ENCODE results near the gene TLE4.
"Not testable (repeated sequence)": the region's sequence is repeated elsewhere in the genome, so short reads cannot be mapped to it uniquely, and the experiment has no call there.

The TLE4 gene

GRCh38 chr9:79638806-79639205 is 67.0 kb downstream of the TLE4 start:
- TF ChIP-seq EZH2 (optimal IDR thresholded peaks at IDR 0.05; ENCODE audit: low read depth, low read length) (no peak), EZH2phosphoT487 (IDR thresholded peaks at IDR 0.05; ENCODE audit: low read length) (no peak), CTCF (IDR thresholded peaks at IDR 0.05; ENCODE audit: low read length) (no peak)
- no peaks in the 10 kb centered on the region for H3K9me3 ChIP-seq (replicated peaks; ENCODE audit: insufficient read depth, low read length)
- DNase-seq, result no peak

GRCh38 chr9:79639354-79639753 is 67.6 kb downstream of the TLE4 start:
- Histone ChIP-seq H3K36me3 (replicated peaks; ENCODE audit: insufficient read depth, low read length) (no peaks in the 10 kb centered on the region), H3K9me3 (replicated peaks; ENCODE audit: insufficient read depth, low read length) (no peaks in the 10 kb centered on the region), H3K9ac (ENCODE audit: low read length) (no peak overlapping the region), H3K4me1 (ENCODE audit: low read length) (0 out of 2 replicates have a peak, but pooled peaks cover 3% of the 10 kb centered on the region), H3K27ac (ENCODE audit: low read length) (no peak overlapping the region), H3K4me3 (ENCODE audit: low read length) (no peak overlapping the region), H3K79me2 (ENCODE audit: low read length) (no peaks in the 10 kb centered on the region), H3F3A (ENCODE audit: insufficient read depth, low read length) (no peaks in the 10 kb centered on the region), H3K27me3 (replicated peaks; ENCODE audit: insufficient read depth, low read length) (no peaks in the 10 kb centered on the region), H3K4me2 (ENCODE audit: low read depth, low read length) (no peak overlapping the region), H3K9me2 (replicated peaks; ENCODE audit: insufficient read depth, low read length) (no peaks in the 10 kb centered on the region), H2AFZ (ENCODE audit: low read length) (no peak overlapping the region), H4K20me1 (ENCODE audit: insufficient read depth, low read length) (no peaks in the 10 kb centered on the region)
- no peak for TF ChIP-seq CTCF (IDR thresholded peaks at IDR 0.05; ENCODE audit: low read length)
- no peak for TF ChIP-seq EZH2phosphoT487 (IDR thresholded peaks at IDR 0.05; ENCODE audit: low read length)
- TF ChIP-seq EZH2 (optimal IDR thresholded peaks at IDR 0.05; ENCODE audit: low read depth, low read length), result no peak
- DNase-seq, result no peak

More at GRCh38 chr9:79638806-79639205, 67.0 kb downstream of the TLE4 start:
- Histone ChIP-seq H3K4me1 (ENCODE audit: low read length) (0 out of 2 replicates have a peak, but pooled peaks cover 3% of the 10 kb centered on the region), H3K9me2 (replicated peaks; ENCODE audit: insufficient read depth, low read length) (no peaks in the 10 kb centered on the region), H3K79me2 (ENCODE audit: low read length) (no peaks in the 10 kb centered on the region), H3K27me3 (replicated peaks; ENCODE audit: insufficient read depth, low read length) (no peaks in the 10 kb centered on the region), H2AFZ (ENCODE audit: low read length) (no peak overlapping the region), H4K20me1 (ENCODE audit: insufficient read depth, low read length) (no peaks in the 10 kb centered on the region), H3F3A (ENCODE audit: insufficient read depth, low read length) (no peaks in the 10 kb centered on the region), H3K9ac (ENCODE audit: low read length) (no peak overlapping the region), H3K4me2 (ENCODE audit: low read depth, low read length) (no peak overlapping the region), H3K27ac (ENCODE audit: low read length) (no peak overlapping the region), H3K36me3 (replicated peaks; ENCODE audit: insufficient read depth, low read length) (no peaks in the 10 kb centered on the region), H3K4me3 (ENCODE audit: low read length) (no peak overlapping the region)

GRCh38 chr9:79640067-79640466 is 68.3 kb downstream of the TLE4 start:
- H3K36me3 ChIP-seq (replicated peaks; ENCODE audit: insufficient read depth, low read length); H4K20me1 ChIP-seq (ENCODE audit: insufficient read depth, low read length); H3K79me2 ChIP-seq (ENCODE audit: low read length); H3K27me3 ChIP-seq (replicated peaks; ENCODE audit: insufficient read depth, low read length); H2AFZ ChIP-seq (ENCODE audit: low read length); DNase-seq; H3F3A ChIP-seq (ENCODE audit: insufficient read depth, low read length); H3K4me1 ChIP-seq (ENCODE audit: low read length); H3K9ac ChIP-seq (ENCODE audit: low read length); H3K9me3 ChIP-seq (replicated peaks; ENCODE audit: insufficient read depth, low read length); H3K27ac ChIP-seq (ENCODE audit: low read length); H3K4me2 ChIP-seq (ENCODE audit: low read depth, low read length); H3K9me2 ChIP-seq (replicated peaks; ENCODE audit: insufficient read depth, low read length); H3K4me3 ChIP-seq (ENCODE audit: low read length): not testable (repeated sequence)

- Histone ChIP-seq H3K79me2 (ENCODE audit: low read length) (no peaks in the 10 kb centered on the region), H3K4me2 (ENCODE audit: low read depth, low read length) (no peak overlapping the region), H2AFZ (ENCODE audit: low read length) (no peak overlapping the region), H3K4me3 (ENCODE audit: low read length) (no peak overlapping the region), H3F3A (ENCODE audit: insufficient read depth, low read length) (no peaks in the 10 kb centered on the region), H3K9ac (ENCODE audit: low read length) (no peak overlapping the region), H4K20me1 (ENCODE audit: insufficient read depth, low read length) (no peaks in the 10 kb centered on the region), H3K4me1 (ENCODE audit: low read length) (0 out of 2 replicates have a peak, but pooled peaks cover 3% of the 10 kb centered on the region), H3K27me3 (replicated peaks; ENCODE audit: insufficient read depth, low read length) (no peaks in the 10 kb centered on the region), H3K27ac (ENCODE audit: low read length) (no peak overlapping the region), H3K36me3 (replicated peaks; ENCODE audit: insufficient read depth, low read length) (no peaks in the 10 kb centered on the region), H3K9me3 (replicated peaks; ENCODE audit: insufficient read depth, low read length) (no peaks in the 10 kb centered on the region), H3K9me2 (replicated peaks; ENCODE audit: insufficient read depth, low read length) (no peaks in the 10 kb centered on the region)
- TF ChIP-seq EZH2phosphoT487 (IDR thresholded peaks at IDR 0.05; ENCODE audit: low read length), result no peak
- no peak for TF ChIP-seq CTCF (IDR thresholded peaks at IDR 0.05; ENCODE audit: low read length)
- no peak for TF ChIP-seq EZH2 (optimal IDR thresholded peaks at IDR 0.05; ENCODE audit: low read depth, low read length)
- DNase-seq, result no peak
Observed at GRCh38 chr9:79641070-79641469, 69.3 kb downstream of the TLE4 start.
